ENCODE measurements around the gene HPCAL1.

- TF ChIP-seq CTCF (IDR thresholded peaks at IDR 0.05) (no peak), POLR2A (IDR thresholded peaks at IDR 0.05) (no peak)
Observed at GRCh38 chr2:10378189-10378588, 75.5 kb downstream of the HPCAL1 start.

Data from lower leg skin (tissue), 3 donors.